GM21619 (cell line): ENCODE results near the gene MAP3K1.
A peak's percentile ranks its signal among the peaks of the same experiment; 100 is the strongest.
"Not testable (repeated sequence)": the region's sequence is repeated elsewhere in the genome, so short reads cannot be mapped to it uniquely, and the experiment has no call there.

Source experiments
- ATAC-seq: cut with Tn5 transposase; IDR thresholded peaks from one replicate; pipeline ENCODE4 v1.9.1; 2021; ENCODE audit not compliant: unreplicated experiment

The MAP3K1 gene

GRCh38 chr5:56814963-56815657 is at the start of gene MAP3K1:
TSS of gene MAP3K1 (plus strand) at chr5:56815549. CDS start at chr5:56815574, 25 bp downstream.
- ATAC-seq: peak; percentile 54

GRCh38 chr5:56766926-56767325 is 48.4 kb upstream of the MAP3K1 start:
- no peak for ATAC-seq

GRCh38 chr5:56769875-56770604 is 45.3 kb upstream of the MAP3K1 start:
- no peak for ATAC-seq

GRCh38 chr5:56772767-56773166 is 42.6 kb upstream of the MAP3K1 start:
- ATAC-seq: no peak

- ATAC-seq: no peak
These were observed 40.4 kb upstream of the MAP3K1 start for GRCh38 chr5:56774957-56775356.

- ATAC-seq: not testable (repeated sequence)
These were observed 39.0 kb upstream of the MAP3K1 start for GRCh38 chr5:56776212-56776846.

- ATAC-seq: no peak
These were observed 32.1 kb upstream of the MAP3K1 start for GRCh38 chr5:56783261-56783660.

- no peak for ATAC-seq
These were observed 29.0 kb upstream of the MAP3K1 start for GRCh38 chr5:56786346-56786745.

GRCh38 chr5:56791396-56791795 is 24.0 kb upstream of the MAP3K1 start:
- peak; percentile 51 for ATAC-seq

GRCh38 chr5:56798521-56798920 is 16.8 kb upstream of the MAP3K1 start:
- ATAC-seq: no peak

- no peak for ATAC-seq
These were observed 15.2 kb upstream of the MAP3K1 start for GRCh38 chr5:56800186-56800585.

GRCh38 chr5:56801256-56801655 is 14.1 kb upstream of the MAP3K1 start:
- no peak for ATAC-seq

GRCh38 chr5:56802205-56802604 is 13.1 kb upstream of the MAP3K1 start:
- ATAC-seq: no peak

GRCh38 chr5:56803025-56803424 is 12.3 kb upstream of the MAP3K1 start:
- no peak for ATAC-seq

GRCh38 chr5:56803894-56804293 is 11.5 kb upstream of the MAP3K1 start:
- ATAC-seq: no peak

- ATAC-seq: no peak
These were observed 7.7 kb upstream of the MAP3K1 start for GRCh38 chr5:56807679-56808078.

- no peak for ATAC-seq
These were observed 7.1 kb upstream of the MAP3K1 start for GRCh38 chr5:56808211-56808610.

- ATAC-seq: no peak
These were observed 4.5 kb upstream of the MAP3K1 start for GRCh38 chr5:56810826-56811225.

GRCh38 chr5:56812110-56812509 is 3.2 kb upstream of the MAP3K1 start:
- ATAC-seq: no peak

- no peak for ATAC-seq
These were observed 2.0 kb upstream of the MAP3K1 start for GRCh38 chr5:56813302-56813701.

- ATAC-seq: no peak
These were observed 887 bp upstream of the MAP3K1 start for GRCh38 chr5:56814361-56814962.
